Vagina (tissue), 2 donors: ENCODE data around the gene SPTSSA. TPM values are rescaled to one million over a fixed set of nuclear protein-coding genes. Genes with fewer than 3 reads are reported as not detected.
"Not testable (repeated sequence)": the region's sequence is repeated elsewhere in the genome, so short reads cannot be mapped to it uniquely, and the experiment has no call there.

ENCODE experiments used
- DNase-seq, 2 donors: peaks; one replicate each; pipeline ENCODE4 v3.0.0-alpha.2; 2017; ENCODE audit errors: extremely low spot score in 2 of 2
- H3K27ac ChIP-seq: fragments of 200-600 bp; sonication (generic); one replicate; pipeline ENCODE4 v1.5.1; 2019
- H3K27me3 ChIP-seq: fragments of 200-600 bp; sonication (generic); one replicate; pipeline ENCODE4 v1.5.1; 2019
- H3K36me3 ChIP-seq, 2 donors: fragments of 200-600 bp; sonication (generic); one replicate each; pipeline ENCODE4 v1.5.1; 2017 to 2019
- H3K4me1 ChIP-seq: fragments of 200-600 bp; sonication (generic); one replicate; pipeline ENCODE4 v1.5.1; 2019
- H3K4me3 ChIP-seq, 2 donors: fragments of 200-600 bp; sonication (generic); 1 replicate in 1 of 2; 2 replicates in 1 of 2; pipeline ENCODE4 v1.5.1; 2016 to 2019
- H3K9me3 ChIP-seq: fragments of 200-600 bp; sonication (generic); one replicate; pipeline ENCODE4 v1.5.1; 2019
- POLR2A ChIP-seq, 2 donors: fragments of 450-650 bp; IDR thresholded peaks; one replicate each; pipeline ENCODE4 v1.6.1; 2017; ENCODE audit warnings: antibody characterized with exemption in 2 of 2, mild to moderate bottlenecking in 2 of 2, moderate library complexity in 2 of 2
- POLR2AphosphoS5 ChIP-seq, 2 donors: sonication (generic); formaldehyde crosslinking; IDR thresholded peaks; one replicate each; pipeline ENCODE4 v1.9.0; 2017; ENCODE audit warnings: antibody characterized with exemption in 2 of 2, mild to moderate bottlenecking in 2 of 2, low read depth in 1 of 2; ENCODE audit not compliant: insufficient read depth in 1 of 2
- intact Hi-C: fragments of 100-400 bp; cut with DNase I; formaldehyde crosslinking; loops from one replicate; pipeline ENCODE4 v1.15.1; 2023
- total RNA-seq: library from RNA; depleted of rRNA; stranded (reverse); fragments of >200 nt; gene quantifications from one replicate; pipeline ENCODE4 v1.2.3, GENCODE V29; 2016
- TF ChIP-seq, protein P1 (sequence below), 3 experiments: fragments of 450-650 bp in 2 of 3; fragments of 200-600 bp in 1 of 3; sonication (generic) in 1 of 3; IDR thresholded peaks; one replicate each; pipeline ENCODE4 v1.5.1; 2017 to 2019; ENCODE audit warnings: antibody characterized with exemption in 3 of 3, mild to moderate bottlenecking in 2 of 3, moderate library complexity in 2 of 3

SPTSSA gene
- total RNA-seq, 1 donor from 2014 or later, result 29.0 TPM

DNA sequence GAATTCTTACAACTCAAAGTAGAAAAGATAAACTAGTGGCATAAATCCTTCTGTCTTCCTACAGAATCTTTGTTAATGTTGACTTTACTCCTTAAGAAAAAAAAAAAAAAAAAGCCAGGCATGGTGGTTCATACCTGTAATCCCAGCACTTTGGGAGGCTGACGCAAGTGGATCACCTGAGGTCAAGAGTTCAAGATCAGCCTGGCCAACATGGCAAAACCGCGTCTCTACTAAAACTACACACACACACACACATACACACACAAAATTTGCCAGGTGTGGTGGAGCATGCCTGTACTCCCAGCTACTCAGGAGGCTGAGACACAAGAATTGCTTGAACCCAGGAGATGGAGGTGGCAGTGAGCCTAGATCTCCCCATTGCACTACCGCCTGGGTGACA is 17.7 kb upstream of the SPTSSA start:
- H3K36me3 ChIP-seq, result no peaks in the 10 kb centered on the region
- intact Hi-C loops, result no loop called here
- DNase-seq, result no peak

DNA sequence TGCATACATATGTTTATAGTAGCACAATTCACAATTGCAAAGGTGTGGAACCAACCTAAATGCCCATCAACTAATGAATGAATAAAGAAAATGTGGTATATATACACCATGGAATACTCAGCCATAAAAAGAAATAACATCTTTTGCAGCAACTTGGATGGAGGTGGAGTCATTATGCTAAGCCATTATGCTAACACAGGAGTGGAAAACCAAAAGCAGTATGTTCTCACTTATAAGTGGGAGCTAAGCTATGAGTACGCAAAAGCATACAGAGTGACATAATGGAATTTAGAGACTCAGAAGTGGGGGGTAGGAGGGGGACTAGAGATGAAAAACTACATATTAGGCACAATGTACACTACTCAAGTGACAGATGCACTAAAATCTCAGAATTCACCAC is 16.2 kb upstream of the SPTSSA start:
- Histone ChIP-seq H3K36me3 (no peaks in the 10 kb centered on the region), H3K27me3 (no peaks in the 10 kb centered on the region), H3K9me3 (no peaks in the 10 kb centered on the region), H3K4me1 (no peaks in the 10 kb centered on the region), H3K27ac (no peak overlapping the region), H3K4me3 (no peak overlapping the region)
- TF ChIP-seq, protein P1, sequence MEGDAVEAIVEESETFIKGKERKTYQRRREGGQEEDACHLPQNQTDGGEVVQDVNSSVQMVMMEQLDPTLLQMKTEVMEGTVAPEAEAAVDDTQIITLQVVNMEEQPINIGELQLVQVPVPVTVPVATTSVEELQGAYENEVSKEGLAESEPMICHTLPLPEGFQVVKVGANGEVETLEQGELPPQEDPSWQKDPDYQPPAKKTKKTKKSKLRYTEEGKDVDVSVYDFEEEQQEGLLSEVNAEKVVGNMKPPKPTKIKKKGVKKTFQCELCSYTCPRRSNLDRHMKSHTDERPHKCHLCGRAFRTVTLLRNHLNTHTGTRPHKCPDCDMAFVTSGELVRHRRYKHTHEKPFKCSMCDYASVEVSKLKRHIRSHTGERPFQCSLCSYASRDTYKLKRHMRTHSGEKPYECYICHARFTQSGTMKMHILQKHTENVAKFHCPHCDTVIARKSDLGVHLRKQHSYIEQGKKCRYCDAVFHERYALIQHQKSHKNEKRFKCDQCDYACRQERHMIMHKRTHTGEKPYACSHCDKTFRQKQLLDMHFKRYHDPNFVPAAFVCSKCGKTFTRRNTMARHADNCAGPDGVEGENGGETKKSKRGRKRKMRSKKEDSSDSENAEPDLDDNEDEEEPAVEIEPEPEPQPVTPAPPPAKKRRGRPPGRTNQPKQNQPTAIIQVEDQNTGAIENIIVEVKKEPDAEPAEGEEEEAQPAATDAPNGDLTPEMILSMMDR (IDR thresholded peaks at IDR 0.05), result no peak
- TF ChIP-seq POLR2AphosphoS5 (IDR thresholded peaks at IDR 0.05; ENCODE audit: insufficient read depth in 1 of 2, low read depth in 1 of 2) (no peak), POLR2A (IDR thresholded peaks at IDR 0.05) (no peak)
- DNase-seq, result no peak
- intact Hi-C loops, result no loop called here

More for the DNA sequence above, 17.7 kb upstream of the SPTSSA start:
- no peaks in the 10 kb centered on the region for H3K4me1 ChIP-seq
- H3K27me3 ChIP-seq, result no peaks in the 10 kb centered on the region
- H3K9me3 ChIP-seq, result no peaks in the 10 kb centered on the region
- no peak overlapping the region for H3K27ac ChIP-seq
- no peak overlapping the region for H3K4me3 ChIP-seq
- TF ChIP-seq, protein P1 (IDR thresholded peaks at IDR 0.05), result no peak
- TF ChIP-seq POLR2AphosphoS5 (IDR thresholded peaks at IDR 0.05; ENCODE audit: insufficient read depth in 1 of 2, low read depth in 1 of 2) (no peak), POLR2A (IDR thresholded peaks at IDR 0.05) (no peak)

DNA sequence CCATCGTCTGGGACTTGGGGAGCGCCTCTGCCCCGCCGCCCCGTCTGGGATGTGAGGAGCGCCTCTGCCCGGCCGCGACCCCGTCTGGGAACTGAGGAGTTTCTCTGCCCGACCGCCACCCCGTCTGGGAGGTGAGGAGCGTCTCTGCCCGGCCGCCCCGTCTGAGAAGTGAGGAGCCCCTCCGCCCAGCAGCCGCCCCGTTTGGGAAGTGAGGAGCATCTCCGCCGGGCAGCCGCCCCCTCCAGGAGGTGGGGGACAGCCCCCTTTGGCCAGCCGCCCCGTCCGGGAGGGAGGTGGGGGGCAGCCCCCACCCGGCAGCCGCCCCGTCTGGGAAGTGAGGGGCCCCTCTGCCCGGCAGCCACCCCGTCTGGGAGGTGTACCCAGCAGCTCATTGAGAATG is 14.0 kb upstream of the SPTSSA start:
- DNase-seq, H3K36me3 ChIP-seq, intact Hi-C loops: not testable (repeated sequence)

DNA sequence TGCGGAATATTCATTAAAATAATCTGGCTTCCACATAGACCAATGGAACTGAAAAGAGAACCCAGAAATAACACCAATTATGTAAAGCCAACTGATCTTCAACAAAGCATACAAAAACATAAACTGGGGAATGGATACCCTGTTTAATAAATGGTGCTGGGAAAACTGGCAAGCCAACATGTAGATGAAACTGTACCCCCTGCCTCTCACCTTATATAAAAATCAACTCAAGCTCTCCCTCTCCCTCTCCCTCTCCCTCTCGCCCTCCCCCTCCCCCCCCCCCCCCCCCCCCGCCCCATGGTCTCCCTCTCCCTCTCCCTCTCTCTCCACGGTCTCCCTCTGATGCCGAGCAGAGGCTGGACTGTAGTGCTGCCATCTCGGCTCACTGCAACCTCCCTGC is 13.1 kb upstream of the SPTSSA start:
- Histone ChIP-seq H3K27ac (no peak overlapping the region), H3K27me3 (no peaks in the 10 kb centered on the region), H3K4me3 (no peak overlapping the region), H3K9me3 (no peaks in the 10 kb centered on the region), H3K36me3 (no peaks in the 10 kb centered on the region), H3K4me1 (no peaks in the 10 kb centered on the region)
- intact Hi-C loops, result no loop called here
- TF ChIP-seq, protein P1 (IDR thresholded peaks at IDR 0.05), result no peak
- TF ChIP-seq POLR2AphosphoS5 (IDR thresholded peaks at IDR 0.05; ENCODE audit: insufficient read depth in 1 of 2, low read depth in 1 of 2) (no peak), POLR2A (IDR thresholded peaks at IDR 0.05) (no peak)
- DNase-seq, result no peak

More for the DNA sequence above, 14.0 kb upstream of the SPTSSA start:
- not testable (repeated sequence) for H3K9me3 ChIP-seq, H3K27me3 ChIP-seq, H3K4me3 ChIP-seq, H3K4me1 ChIP-seq, H3K27ac ChIP-seq

DNA sequence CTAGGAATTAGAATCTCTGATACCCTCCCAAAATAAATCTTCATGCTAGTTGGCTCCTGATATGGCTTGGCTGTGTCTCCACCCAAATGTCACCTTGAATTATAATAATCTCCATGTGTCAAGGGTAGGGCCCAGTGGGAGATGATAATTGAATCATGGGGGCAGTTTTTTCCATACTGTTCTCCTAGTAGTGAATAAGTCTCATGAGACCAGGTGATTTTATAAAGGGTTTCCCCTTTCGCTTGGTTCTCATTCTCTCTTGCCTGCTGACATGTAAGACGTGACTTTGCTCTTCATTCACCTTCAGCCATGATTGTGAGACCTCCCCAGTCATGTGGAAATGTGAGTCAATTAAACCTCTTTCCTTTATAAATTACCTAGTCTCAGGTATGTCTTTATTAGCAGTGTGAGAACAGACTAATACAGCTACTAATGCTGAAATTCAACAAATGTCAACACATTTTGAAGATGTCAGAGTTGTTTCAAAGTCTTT is 12.2 kb upstream of the SPTSSA start:
- H3K9me3 ChIP-seq, result no peaks in the 10 kb centered on the region
- intact Hi-C loops, result no loop called here
- no peaks in the 10 kb centered on the region for H3K4me1 ChIP-seq
- TF ChIP-seq, protein P1 (IDR thresholded peaks at IDR 0.05), result no peak
- no peak for TF ChIP-seq POLR2A (IDR thresholded peaks at IDR 0.05)
- no peak overlapping the region for H3K27ac ChIP-seq
- H3K27me3 ChIP-seq, result no peaks in the 10 kb centered on the region
- DNase-seq, result no peak
- no peak overlapping the region for H3K4me3 ChIP-seq
- no peaks in the 10 kb centered on the region for H3K36me3 ChIP-seq
